ENCODE measurements around the gene AARS1. TPM values are rescaled to one million over a fixed set of nuclear protein-coding genes. Genes with fewer than 3 reads are reported as not detected.

The AARS1 gene
- total and polyA plus RNA-seq, 7 donors, result 19.8 to 80.0 (median 58.1) TPM

GRCh38 chr16:70302745-70303144, 13.4 kb upstream of the AARS1 start:
- TF ChIP-seq POLR2A (IDR thresholded peaks at IDR 0.05) (no peak), POLR2AphosphoS5 (IDR thresholded peaks at IDR 0.05) (no peak), CTCF (IDR thresholded peaks at IDR 0.05) (no peak), EP300 (IDR thresholded peaks at IDR 0.05) (no peak)
- no peak for DNase-seq

GRCh38 chr16:70301121-70301520, 11.8 kb upstream of the AARS1 start:
- WGBS, 2 donors, result 97 to 100% methylated on average over 1 of the region's 1 CpG
- Histone ChIP-seq H3K27ac (no peak overlapping the region), H3K9me3 (peaks cover 0 to 3% (median 0%) of the 10 kb centered on the region in 4 donors), H3K36me3 (peaks cover 0 to 16% (median 0%) of the 10 kb centered on the region in 4 donors), H3K4me1 (peaks cover 0 to 19% (median 13%) of the 10 kb centered on the region in 4 donors), H3K27me3 (no peaks in the 10 kb centered on the region), H3K4me3 (no peak overlapping the region)
- DNase-seq, result no peak
- intact Hi-C loops (cut with DNase I), result no loop called here
- TF ChIP-seq POLR2A (IDR thresholded peaks at IDR 0.05), result no peak
- no peak for TF ChIP-seq EP300 (IDR thresholded peaks at IDR 0.05)
- TF ChIP-seq CTCF (IDR thresholded peaks at IDR 0.05), result no peak
- no peak for TF ChIP-seq POLR2AphosphoS5 (IDR thresholded peaks at IDR 0.05)

More at GRCh38 chr16:70302745-70303144, 13.4 kb upstream of the AARS1 start:
- Histone ChIP-seq H3K9me3 (peaks cover 0 to 3% (median 0%) of the 10 kb centered on the region in 4 donors), H3K4me3 (no peak overlapping the region), H3K36me3 (peaks cover 0 to 16% (median 0%) of the 10 kb centered on the region in 4 donors), H3K4me1 (peaks cover 0 to 19% (median 13%) of the 10 kb centered on the region in 4 donors), H3K27ac (no peak overlapping the region), H3K27me3 (no peaks in the 10 kb centered on the region)
- intact Hi-C loops (cut with DNase I), result no loop called here
- 28 to 53% methylated on average over 1 of the region's 1 CpG for WGBS, 2 donors

- peak; percentile 90 for DNase-seq
- intact Hi-C loops (cut with DNase I), result loop anchor here (2.0 kb wide), 1 partner anchor 48 kb away; the partner anchor contains the start of gene DDX19A
- Histone ChIP-seq H3K9me3 (peaks cover 0 to 3% (median 0%) of the 10 kb centered on the region in 4 donors), H3K4me3 (peak within 1 kb of the TSS; percentile 68 to 83 (median 80)), H3K27ac (peak within 1 kb of the TSS; percentile 92 to 95 (median 94)), H3K36me3 (peaks cover 0 to 16% (median 0%) of the 10 kb centered on the region in 4 donors), H3K27me3 (no peaks in the 10 kb centered on the region), H3K4me1 (peaks cover 0 to 19% (median 11%) of the 10 kb centered on the region in 4 donors)
- WGBS, 2 donors, result 0 to 1% methylated on average over 37 of the region's 37 CpGs
- TF ChIP-seq EP300 (IDR thresholded peaks at IDR 0.05), result no peak
- TF ChIP-seq POLR2AphosphoS5 (IDR thresholded peaks at IDR 0.05), result peak; percentile 75 to 90 (median 86)
- peak; percentile 38 to 47 for TF ChIP-seq POLR2A (IDR thresholded peaks at IDR 0.05)
- peak in 1 of 4 experiments; percentile 6 for TF ChIP-seq CTCF (IDR thresholded peaks at IDR 0.05)
Measured at GRCh38 chr16:70298988-70299938, 10.0 kb upstream of the AARS1 start, which contains the start of gene DDX19B. TSS of gene DDX19B (plus strand) at chr16:70299186. CDS start at chr16:70299298, 112 bp downstream.

GRCh38 chr16:70295634-70296033, 6.3 kb upstream of the AARS1 start:
- peaks cover 0 to under 1% (median 0%) of the 10 kb centered on the region in 4 donors for H3K36me3 ChIP-seq
- TF ChIP-seq POLR2AphosphoS5 (IDR thresholded peaks at IDR 0.05) (no peak), CTCF (IDR thresholded peaks at IDR 0.05) (no peak), POLR2A (IDR thresholded peaks at IDR 0.05) (no peak), EP300 (IDR thresholded peaks at IDR 0.05) (no peak)
- intact Hi-C loops (cut with DNase I), result no loop called here
- H3K9me3 ChIP-seq, result peaks cover 0 to under 1% (median 0%) of the 10 kb centered on the region in 4 donors
- H3K4me3 ChIP-seq, result no peak overlapping the region
- no peak overlapping the region for H3K27ac ChIP-seq
- no peak for DNase-seq
- peaks cover 0 to 19% (median 10%) of the 10 kb centered on the region in 4 donors for H3K4me1 ChIP-seq
- no peaks in the 10 kb centered on the region for H3K27me3 ChIP-seq

Data from sigmoid colon (tissue), 7 donors.